Progenitor cell of endocrine pancreas (in vitro differentiated cells): ENCODE results near the gene FAM163B. TPM values are rescaled to one million over a fixed set of nuclear protein-coding genes. Genes with fewer than 3 reads are reported as not detected.
"Not testable (repeated sequence)": the region's sequence is repeated elsewhere in the genome, so short reads cannot be mapped to it uniquely, and the experiment has no call there.

Source experiments
- DNase-seq: peaks from one replicate; pipeline ENCODE4 v3.0.0; 2021; ENCODE audit warnings: low spot score; ENCODE audit not compliant: unreplicated experiment
- H3K27ac Mint-ChIP-seq: 2 replicates; pipeline ENCODE4 v1.8.0; 2021; ENCODE audit warnings: mild to moderate bottlenecking, moderate library complexity, mixed read lengths
- H3K27me3 Mint-ChIP-seq: 2 replicates; pipeline ENCODE4 v1.8.0; 2021; ENCODE audit warnings: mixed read lengths
- H3K36me3 Mint-ChIP-seq: 2 replicates; pipeline ENCODE4 v1.8.0; 2022; ENCODE audit warnings: mixed read lengths; ENCODE audit not compliant: insufficient read depth
- H3K4me1 Mint-ChIP-seq: 2 replicates; pipeline ENCODE4 v1.8.0; 2021; ENCODE audit warnings: low read depth, mixed read lengths
- H3K4me3 Mint-ChIP-seq: 2 replicates; pipeline ENCODE4 v1.8.0; 2021; ENCODE audit warnings: low read depth, mild to moderate bottlenecking, moderate library complexity, mixed read lengths
- H3K9me3 Mint-ChIP-seq: 2 replicates; pipeline ENCODE4 v1.8.0; 2021; ENCODE audit warnings: low read depth, mixed read lengths
- total RNA-seq: library from RNA; stranded (reverse); gene quantifications from 2 replicates; pipeline ENCODE4 v1.2.1, GENCODE V29; 2021
- TF ChIP-seq, protein P1 (sequence below): fragments of 200-600 bp; sonication (generic); IDR thresholded peaks from one replicate; pipeline ENCODE4 v1.5.0; 2021; ENCODE audit warnings: antibody characterized with exemption, mild to moderate bottlenecking; ENCODE audit not compliant: unreplicated experiment

The FAM163B gene
- total RNA-seq, 1 donor from 2014 or later: not detected

DNA sequence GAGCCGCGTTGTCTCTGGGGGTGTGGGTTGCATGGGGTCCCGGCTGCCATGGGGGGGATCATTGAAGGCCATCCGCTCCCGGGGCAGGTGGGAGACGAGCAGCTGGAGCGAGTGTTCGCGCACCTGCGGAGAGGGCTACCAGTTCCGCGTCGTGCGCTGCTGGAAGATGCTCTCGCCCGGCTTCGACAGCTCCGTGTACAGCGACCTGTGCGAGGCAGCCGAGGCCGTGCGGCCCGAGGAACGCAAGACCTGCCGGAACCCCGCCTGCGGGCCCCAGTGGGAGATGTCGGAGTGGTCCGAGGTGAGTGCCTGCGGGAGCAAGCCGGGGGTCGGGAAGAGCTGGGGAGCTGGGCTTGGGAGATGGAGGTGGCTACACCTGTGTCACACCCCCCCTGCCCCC lies 41.0 kb downstream of the FAM163B start:
- no peaks in the 10 kb centered on the region for H3K9me3 Mint-ChIP-seq
- no peaks in the 10 kb centered on the region for H3K36me3 Mint-ChIP-seq
- peaks cover 2% of the 10 kb centered on the region for H3K4me1 Mint-ChIP-seq
- peaks cover 23% of the 10 kb centered on the region for H3K27me3 Mint-ChIP-seq
- TF ChIP-seq, protein P1, sequence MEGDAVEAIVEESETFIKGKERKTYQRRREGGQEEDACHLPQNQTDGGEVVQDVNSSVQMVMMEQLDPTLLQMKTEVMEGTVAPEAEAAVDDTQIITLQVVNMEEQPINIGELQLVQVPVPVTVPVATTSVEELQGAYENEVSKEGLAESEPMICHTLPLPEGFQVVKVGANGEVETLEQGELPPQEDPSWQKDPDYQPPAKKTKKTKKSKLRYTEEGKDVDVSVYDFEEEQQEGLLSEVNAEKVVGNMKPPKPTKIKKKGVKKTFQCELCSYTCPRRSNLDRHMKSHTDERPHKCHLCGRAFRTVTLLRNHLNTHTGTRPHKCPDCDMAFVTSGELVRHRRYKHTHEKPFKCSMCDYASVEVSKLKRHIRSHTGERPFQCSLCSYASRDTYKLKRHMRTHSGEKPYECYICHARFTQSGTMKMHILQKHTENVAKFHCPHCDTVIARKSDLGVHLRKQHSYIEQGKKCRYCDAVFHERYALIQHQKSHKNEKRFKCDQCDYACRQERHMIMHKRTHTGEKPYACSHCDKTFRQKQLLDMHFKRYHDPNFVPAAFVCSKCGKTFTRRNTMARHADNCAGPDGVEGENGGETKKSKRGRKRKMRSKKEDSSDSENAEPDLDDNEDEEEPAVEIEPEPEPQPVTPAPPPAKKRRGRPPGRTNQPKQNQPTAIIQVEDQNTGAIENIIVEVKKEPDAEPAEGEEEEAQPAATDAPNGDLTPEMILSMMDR: no peak
- H3K27ac Mint-ChIP-seq: no peak overlapping the region
- H3K4me3 Mint-ChIP-seq: no peak overlapping the region
- no peak for DNase-seq

GRCh38 chr9:133566817-133567216 lies 42.4 kb downstream of the FAM163B start:
- Mint-ChIP-seq H3K27me3 (peaks cover 22% of the 10 kb centered on the region), H3K9me3 (no peaks in the 10 kb centered on the region), H3K36me3 (no peaks in the 10 kb centered on the region), H3K4me3 (no peak overlapping the region), H3K27ac (no peak overlapping the region), H3K4me1 (peaks cover 2% of the 10 kb centered on the region)
- TF ChIP-seq, protein P1: no peak
- DNase-seq: no peak

DNA sequence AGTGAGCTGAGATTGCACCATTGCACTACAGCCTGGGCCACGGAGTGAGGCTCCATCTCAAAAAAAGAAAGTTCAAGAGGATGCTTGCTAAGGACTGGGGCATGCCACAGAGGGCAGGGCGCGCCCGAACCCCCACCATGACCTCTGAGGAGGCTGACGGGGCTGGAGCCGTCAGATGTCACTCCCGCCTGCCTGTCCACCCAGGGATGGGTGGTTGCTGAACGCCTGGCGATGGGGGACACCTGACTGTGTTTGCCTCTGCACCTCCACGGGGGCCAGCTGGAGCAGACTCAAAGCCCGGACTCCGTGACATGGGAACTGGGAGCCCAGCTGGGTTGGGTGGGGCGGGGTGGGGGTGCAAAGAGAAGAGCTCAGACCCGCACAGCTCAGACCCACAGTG lies 42.8 kb downstream of the FAM163B start:
- H3K27me3 Mint-ChIP-seq: peaks cover 25% of the 10 kb centered on the region
- H3K27ac Mint-ChIP-seq: no peak overlapping the region
- no peaks in the 10 kb centered on the region for H3K9me3 Mint-ChIP-seq
- H3K4me1 Mint-ChIP-seq: peaks cover 2% of the 10 kb centered on the region
- DNase-seq: no peak
- no peak overlapping the region for H3K4me3 Mint-ChIP-seq
- no peaks in the 10 kb centered on the region for H3K36me3 Mint-ChIP-seq
- TF ChIP-seq, protein P1: no peak

DNA sequence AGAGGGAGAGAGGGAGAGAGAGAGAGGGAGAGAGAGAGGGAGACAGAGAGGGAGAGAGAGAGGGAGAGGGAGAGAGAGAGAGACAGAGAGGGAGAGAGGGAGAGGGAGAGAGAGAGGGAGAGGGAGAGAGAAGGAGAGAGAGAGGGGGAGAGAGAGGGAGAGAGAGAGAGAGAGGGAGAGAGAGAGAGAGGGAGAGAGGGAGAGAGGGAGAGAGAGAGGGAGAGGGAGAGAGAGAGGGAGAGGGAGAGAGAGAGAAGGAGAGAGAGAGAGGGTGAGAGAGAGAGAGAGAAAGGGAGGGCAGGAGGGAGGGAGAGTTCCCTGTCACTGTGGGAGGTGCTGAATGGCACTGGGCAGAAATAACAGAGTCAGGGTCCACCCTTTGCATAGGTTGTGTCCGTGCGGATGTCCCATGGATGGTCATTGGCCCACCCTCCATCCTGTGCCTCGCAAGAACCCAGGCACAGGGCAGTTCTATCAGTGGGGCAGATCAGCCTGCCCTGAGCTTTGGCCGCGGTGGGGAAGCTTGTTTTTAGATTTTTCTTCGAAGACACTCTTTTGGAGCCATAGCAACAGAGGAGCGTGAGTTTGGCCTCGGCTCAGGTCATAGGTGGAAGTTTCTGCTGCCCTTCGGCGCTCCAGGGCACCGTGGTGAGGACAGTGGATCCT lies 44.6 kb downstream of the FAM163B start:
- no peaks in the 10 kb centered on the region for H3K9me3 Mint-ChIP-seq
- TF ChIP-seq, protein P1: no peak
- peaks cover 2% of the 10 kb centered on the region for H3K4me1 Mint-ChIP-seq
- H3K27me3 Mint-ChIP-seq: peaks cover 27% of the 10 kb centered on the region
- no peak overlapping the region for H3K4me3 Mint-ChIP-seq
- no peak overlapping the region for H3K27ac Mint-ChIP-seq
- H3K36me3 Mint-ChIP-seq: no peaks in the 10 kb centered on the region
- DNase-seq: no peak

DNA sequence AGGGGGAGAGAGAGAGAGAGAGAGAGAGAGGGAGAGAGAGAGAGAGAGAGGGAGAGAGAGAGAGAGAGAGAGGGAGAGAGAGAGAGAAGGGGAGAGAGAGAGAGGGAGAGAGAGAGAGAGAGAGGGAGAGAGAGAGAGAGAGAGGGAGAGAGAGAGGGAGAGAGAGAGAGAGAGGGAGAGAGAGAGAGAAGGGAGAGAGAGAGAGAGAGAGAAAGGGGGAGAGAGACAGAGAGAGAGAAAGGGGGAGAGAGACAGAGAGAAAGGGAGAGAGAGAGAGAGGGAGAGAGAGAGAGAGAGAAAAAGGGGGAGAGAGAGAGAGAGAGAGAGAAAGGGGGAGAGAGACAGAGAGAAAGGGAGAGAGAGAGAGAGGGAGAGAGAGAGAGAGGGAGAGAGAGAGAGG lies 45.4 kb downstream of the FAM163B start:
- H3K4me1 Mint-ChIP-seq, H3K27ac Mint-ChIP-seq, H3K4me3 Mint-ChIP-seq, DNase-seq, H3K9me3 Mint-ChIP-seq, H3K36me3 Mint-ChIP-seq: not testable (repeated sequence)
- peaks cover 27% of the 10 kb centered on the region for H3K27me3 Mint-ChIP-seq

GRCh38 chr9:133563291-133563796 lies 45.8 kb downstream of the FAM163B start:
- H3K4me3 Mint-ChIP-seq: no peak overlapping the region

More at GRCh38 chr9:133563291-133563796, 45.8 kb downstream of the FAM163B start:
- no peak overlapping the region for H3K27ac Mint-ChIP-seq
- no peaks in the 10 kb centered on the region for H3K36me3 Mint-ChIP-seq
- no peak for DNase-seq
- H3K4me1 Mint-ChIP-seq: peaks cover 4% of the 10 kb centered on the region
- peaks cover 30% of the 10 kb centered on the region for H3K27me3 Mint-ChIP-seq
- no peaks in the 10 kb centered on the region for H3K9me3 Mint-ChIP-seq
- TF ChIP-seq, protein P1: no peak
